Limb (tissue), 2 donors: ENCODE results near the gene QDPR.

Experiments
- DNase-seq, 2 donors: peaks; one replicate each; pipeline ENCODE4 v3.0.0-alpha.2; 2016; ENCODE audit errors: extremely low spot score in 2 of 2

QDPR gene

DNA sequence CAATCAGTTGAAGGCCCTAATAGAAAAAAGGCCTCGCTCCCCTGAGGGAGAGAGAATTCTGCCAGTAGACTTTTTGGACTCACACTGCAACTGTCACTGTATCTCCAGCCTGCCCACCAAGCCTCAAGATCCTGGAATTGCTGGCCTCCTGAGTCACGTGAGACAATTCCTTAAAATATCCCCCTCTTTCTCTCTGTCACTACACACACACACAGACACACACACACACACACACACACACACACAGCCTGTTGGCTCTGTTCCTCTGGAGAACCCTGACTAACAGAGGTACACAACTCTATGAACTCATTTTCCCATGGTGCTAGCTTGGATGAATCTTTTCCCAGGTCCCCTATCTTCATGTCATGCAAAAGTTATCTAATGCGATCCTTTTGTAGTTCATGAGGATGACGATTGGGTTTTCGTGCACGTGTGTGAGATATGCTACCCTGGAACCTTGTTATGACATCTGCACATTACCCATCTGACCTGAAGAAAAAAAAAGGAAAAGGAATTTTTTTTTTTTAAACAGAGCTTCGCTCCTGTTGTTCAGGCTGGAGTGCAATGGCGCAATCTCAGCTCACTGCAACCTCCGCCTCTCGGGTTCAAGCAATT lies 16.8 kb upstream of the QDPR start:
- DNase-seq = no peak

DNA sequence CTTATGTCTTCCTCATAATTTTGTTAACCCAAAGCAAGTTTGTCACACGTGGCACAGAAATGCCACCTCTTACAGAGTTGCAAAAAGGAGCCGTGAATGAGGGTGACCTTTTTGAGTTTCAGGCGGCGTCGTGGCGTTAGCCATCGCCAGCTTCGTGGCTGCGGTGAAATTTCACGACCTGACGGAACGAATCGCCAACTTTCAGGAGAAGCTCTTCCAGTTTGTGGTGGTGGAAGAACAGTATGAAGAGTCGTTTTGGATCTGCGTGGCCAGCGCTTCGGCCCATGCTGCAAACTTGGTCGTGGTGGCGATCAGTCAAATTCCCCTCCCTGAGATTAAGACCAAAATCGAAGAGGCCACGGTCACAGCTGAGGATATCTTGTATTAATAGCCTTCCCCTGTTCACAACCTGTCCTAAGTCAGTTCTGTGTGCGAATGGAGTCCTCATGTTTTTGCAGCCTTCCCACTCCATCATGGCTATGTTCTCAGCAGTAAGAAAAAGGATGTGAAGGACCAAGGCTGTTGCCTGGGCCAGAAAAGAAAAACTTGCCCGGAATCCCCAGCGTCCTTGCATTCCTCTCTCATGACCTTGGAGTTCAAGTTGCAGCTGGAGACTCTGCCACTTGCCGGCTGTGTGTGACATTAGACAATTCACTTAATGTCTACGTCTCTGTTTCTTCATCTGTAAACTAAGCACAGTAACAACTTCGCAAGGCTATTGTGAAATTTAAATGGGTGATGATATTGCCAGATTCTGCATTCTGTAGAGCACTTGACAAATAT lies 15.0 kb upstream of the QDPR start:
- no peak for DNase-seq

GRCh38 chr4:17523662-17524061 lies 11.8 kb upstream of the QDPR start:
- DNase-seq = no peak

DNA sequence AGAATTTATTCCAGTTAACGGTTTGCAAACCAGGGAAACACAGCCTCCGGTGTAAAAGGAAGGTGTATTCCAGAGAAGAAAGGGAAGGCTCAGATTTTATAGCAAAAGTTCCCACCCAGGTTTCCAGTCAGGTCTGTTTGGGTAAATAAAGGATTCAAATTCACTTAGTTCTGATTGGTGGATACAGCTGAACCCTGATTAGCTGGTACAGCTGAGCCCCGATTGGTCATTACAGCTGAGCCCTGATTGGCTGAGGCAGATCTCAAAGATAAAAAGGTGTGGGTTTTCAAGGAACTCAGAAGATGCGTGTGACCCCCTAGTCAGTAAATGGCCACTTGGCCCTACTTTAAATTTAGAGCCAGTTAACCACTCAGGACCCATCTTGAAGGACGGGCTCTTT lies 9.7 kb upstream of the QDPR start:
- DNase-seq = no peak

DNA sequence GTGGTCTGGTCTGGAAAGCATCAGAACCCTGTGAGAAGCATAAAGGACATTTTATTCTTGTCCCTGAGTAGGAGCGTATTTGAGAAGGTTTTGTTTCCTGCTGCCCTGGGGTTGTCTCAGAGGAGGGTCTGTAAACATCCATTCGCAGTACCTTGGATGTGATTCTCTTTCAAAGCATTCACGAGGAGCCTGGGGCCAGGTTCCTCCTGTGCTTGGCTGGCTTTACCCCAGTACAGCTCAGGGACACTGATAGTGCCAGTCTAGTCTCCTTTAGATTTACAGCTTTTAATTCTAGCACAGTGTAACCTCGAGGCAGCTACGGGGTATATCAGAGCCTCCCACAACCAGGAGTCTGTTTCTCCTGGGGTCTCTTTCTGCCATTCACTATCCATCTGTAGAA lies 5.8 kb upstream of the QDPR start:
- DNase-seq = no peak

- no peak for DNase-seq
These were observed 5.1 kb upstream of the QDPR start for GRCh38 chr4:17516980-17517379.

- no peak for DNase-seq
These were observed 3.8 kb upstream of the QDPR start for GRCh38 chr4:17515445-17516407.

GRCh38 chr4:17514865-17515264 lies 3.0 kb upstream of the QDPR start, which contains the start of gene CLRN2:
Gene CLRN2 (plus strand): TSS chr4:17515165. CDS start chr4:17515267, 102 bp downstream.
- no peak for DNase-seq

DNA sequence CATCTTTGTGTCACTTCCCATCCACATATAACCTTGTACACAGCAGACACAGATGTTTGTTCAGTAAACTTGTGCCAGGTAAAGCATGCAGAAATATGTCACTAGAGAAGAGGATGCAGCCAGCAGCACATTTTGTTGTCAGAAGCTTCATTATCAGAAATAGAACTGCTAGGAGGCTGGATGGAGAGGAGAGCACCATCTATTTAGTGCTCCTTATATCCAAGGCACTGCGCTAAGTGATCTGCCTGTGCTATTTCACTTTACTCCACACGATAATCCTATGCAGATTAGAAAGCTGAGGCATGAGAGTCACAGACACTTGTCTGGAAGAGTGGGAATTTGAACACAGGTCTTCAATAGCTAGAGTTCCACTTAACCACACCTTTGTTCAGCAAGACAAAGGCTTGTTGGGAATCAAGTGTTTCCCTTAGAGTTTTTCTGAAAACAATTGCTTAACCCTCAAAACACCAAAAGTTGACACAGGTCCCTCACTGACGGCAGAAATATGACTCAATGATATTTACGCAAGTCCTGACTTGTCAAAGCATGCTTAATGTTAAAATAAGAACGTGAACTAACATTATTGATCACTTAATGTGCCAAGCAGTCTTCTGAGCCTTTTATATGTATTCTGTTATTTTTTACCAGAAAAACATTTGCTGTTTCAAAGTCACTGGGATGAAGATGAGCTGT lies 1.2 kb upstream of the QDPR start:
- no peak for DNase-seq

GRCh38 chr4:17511509-17511949 lies 361 bp downstream of the QDPR start:
- peak; percentile 4 to 69 for DNase-seq

- peak in 1 of 2 donors; percentile 11 for DNase-seq
These were observed 839 bp downstream of the QDPR start for GRCh38 chr4:17511051-17511450.

GRCh38 chr4:17510582-17510981 lies 1.3 kb downstream of the QDPR start:
- DNase-seq = no peak

- DNase-seq = no peak
These were observed 7.8 kb downstream of the QDPR start for GRCh38 chr4:17504081-17504480.

DNA sequence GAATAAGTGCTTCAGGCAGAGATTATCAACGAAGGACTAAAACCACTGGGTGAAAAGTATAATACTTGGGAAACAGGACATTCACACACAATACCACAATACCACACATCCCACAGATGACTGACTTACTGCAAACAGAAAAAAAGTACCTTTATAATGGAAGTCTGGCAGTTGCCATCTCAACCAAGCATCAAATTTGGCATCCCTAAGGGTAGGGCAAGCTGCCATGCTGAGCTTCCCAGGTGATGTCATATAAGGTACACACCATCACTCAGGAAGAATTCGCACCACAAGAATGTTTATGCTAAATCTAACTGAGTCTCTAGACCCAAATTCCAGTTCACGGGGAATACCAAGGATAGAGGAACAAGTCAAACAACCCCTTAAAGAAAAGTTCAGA lies 9.1 kb downstream of the QDPR start:
- DNase-seq = no peak

DNA sequence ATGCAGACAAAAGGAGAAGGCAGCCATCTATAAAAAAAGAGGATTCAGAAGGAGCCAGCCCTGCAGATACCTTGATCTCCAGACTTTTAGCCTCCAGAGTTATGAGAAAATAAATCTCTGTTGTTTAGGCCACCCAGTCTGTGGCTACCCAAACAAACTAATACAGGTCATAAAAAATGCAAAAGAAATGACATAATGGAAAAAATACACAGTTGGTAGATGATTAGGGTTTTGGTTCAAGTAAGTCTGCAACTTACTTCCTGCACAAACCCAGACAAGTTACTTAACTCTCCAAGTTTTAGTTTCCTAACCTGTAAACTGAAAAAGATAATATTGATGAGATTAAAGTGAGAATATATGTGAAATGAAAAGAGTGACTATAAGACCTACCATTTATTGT lies 11.3 kb downstream of the QDPR start:
- no peak for DNase-seq

- no peak for DNase-seq
These were observed 13.9 kb downstream of the QDPR start for GRCh38 chr4:17497890-17498523.

DNA sequence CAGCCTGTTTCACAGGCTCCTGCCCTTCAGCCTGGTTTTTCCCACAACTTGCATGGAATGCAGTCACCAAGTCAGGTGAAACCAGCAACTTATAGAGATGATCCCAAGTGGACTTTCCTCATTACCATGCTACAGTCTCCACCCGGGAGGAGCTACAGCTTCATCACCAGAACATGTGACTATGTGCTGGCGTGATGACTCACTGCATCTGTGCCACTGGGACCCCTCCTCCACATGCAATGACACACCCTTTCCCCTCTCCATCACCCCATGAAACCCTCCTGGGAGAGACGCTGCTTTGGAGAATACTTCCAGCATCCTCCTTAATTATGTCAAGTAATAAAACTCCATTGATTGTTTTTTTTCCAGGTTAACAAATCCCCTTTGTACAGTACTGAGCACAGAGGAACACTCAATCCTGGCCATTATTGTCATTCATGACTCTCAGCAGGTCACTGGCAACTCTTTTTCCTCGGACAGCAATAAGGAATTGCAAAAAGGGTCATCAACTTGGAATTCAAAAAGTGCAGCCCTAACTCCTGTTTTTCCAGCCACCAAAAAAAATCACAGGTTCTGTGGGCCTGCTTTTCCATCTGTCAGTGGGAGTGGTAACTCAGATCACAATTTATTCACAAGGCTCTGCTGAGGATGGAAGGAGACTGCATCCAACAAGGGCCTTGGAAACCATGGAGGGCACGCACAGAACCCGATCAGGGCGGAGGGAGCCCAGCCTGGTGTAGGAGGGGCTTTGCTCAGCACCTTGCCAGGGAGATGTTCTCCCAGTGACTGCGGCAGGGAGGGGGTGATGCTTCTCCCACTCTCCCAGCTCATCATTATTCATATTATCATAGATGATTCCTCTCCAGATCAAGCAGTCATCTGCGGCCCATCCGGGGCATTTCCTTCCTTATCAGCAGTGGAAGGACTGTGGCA lies 17.4 kb downstream of the QDPR start:
- no peak for DNase-seq

- DNase-seq = no peak
These were observed 18.3 kb downstream of the QDPR start for GRCh38 chr4:17493619-17494018.

GRCh38 chr4:17492876-17493275 lies 19.0 kb downstream of the QDPR start:
- DNase-seq = no peak
